Endothelial cell of umbilical vein (primary cell): ENCODE measurements around the gene LACTB. TPM values are rescaled to one million over a fixed set of nuclear protein-coding genes. Genes with fewer than 3 reads are reported as not detected.

Source experiments
- BruUV-seq: library from RNA; stranded (reverse); fragments of 400-500 nt; replicated peaks from 2 replicates; lab custom pipeline; 2021; lab: Mats Ljungman, UMichigan
- CTCF ChIA-PET: fragments of 300-600, 350-600 bp; sonication (Branson Sonifier 250); formaldehyde crosslinking; loops from one replicate; lab custom pipeline; 2021; ENCODE audit warnings: antibody characterized with exemption, inconsistent platforms; lab: Charles Lee
- POLR2A ChIA-PET: fragments of 300-600, 350-600 bp; sonication (Branson Sonifier 250); formaldehyde crosslinking; loops from one replicate; lab custom pipeline; 2021; ENCODE audit warnings: antibody characterized with exemption, inconsistent platforms; lab: Charles Lee
- DNase-seq: peaks from one replicate; pipeline ENCODE4 v3.0.0-alpha.2; 2011; ENCODE audit warnings: low read depth, low spot score
- FAIRE-seq: peaks from 2 replicates; lab custom pipeline; 2011; peaks lifted over from hg19 to GRCh38; lab: Jason Lieb, UNC
- H2AFZ ChIP-seq: 2 replicates; pipeline ENCODE4 v1.6.0; 2012; ENCODE audit warnings: low read depth, low read length, control low read depth, inconsistent platforms
- H3K27ac ChIP-seq: 2 replicates; pipeline ENCODE4 v1.5.1; 2011; ENCODE audit warnings: low read depth, mild to moderate bottlenecking, control low read depth, low read length, moderate library complexity; ENCODE audit not compliant: insufficient read depth
- H3K27me3 ChIP-seq, 2 experiments: 2 replicates each; pipeline versions ENCODE4 v1.6.0 to v1.6.1; 2011; ENCODE audit warnings: low read length in 2 of 2, mixed read lengths in 1 of 2; ENCODE audit not compliant: control insufficient read depth in 2 of 2, insufficient read depth in 2 of 2
- H3K36me3 ChIP-seq, 2 experiments: 2 replicates in 1 of 2; 3 replicates in 1 of 2; pipeline ENCODE4 v1.5.1; 2011; ENCODE audit warnings: low read length in 2 of 2, mild to moderate bottlenecking in 1 of 2, moderate library complexity in 1 of 2; ENCODE audit not compliant: control insufficient read depth in 2 of 2, insufficient read depth in 2 of 2; ENCODE audit errors: extremely low read depth in 1 of 2
- H3K4me1 ChIP-seq: 3 replicates; pipeline ENCODE4 v1.5.1; 2011; ENCODE audit warnings: mild to moderate bottlenecking, low read length; ENCODE audit not compliant: control insufficient read depth, insufficient read depth; ENCODE audit errors: extremely low read depth
- H3K4me2 ChIP-seq: 2 replicates; pipeline ENCODE4 v1.6.1; 2011; ENCODE audit warnings: low read length, control low read depth, mixed read lengths; ENCODE audit not compliant: insufficient read depth
- H3K4me3 ChIP-seq, 3 experiments: fragments of 200-600 bp in 1 of 3; sonication (generic), shearing (Covaris generic) in 1 of 3; replicated peaks in 1 of 3; 2 replicates each; pipeline ENCODE4 v1.5.1; 2011 to 2016; ENCODE audit warnings: control low read depth in 3 of 3, low read length in 3 of 3, mild to moderate bottlenecking in 2 of 3, inconsistent platforms in 1 of 3, low read depth in 1 of 3, moderate library complexity in 1 of 3; ENCODE audit not compliant: insufficient read depth in 1 of 3
- H3K79me2 ChIP-seq: 2 replicates; pipeline ENCODE4 v1.6.0; 2012; ENCODE audit warnings: low read length, inconsistent platforms; ENCODE audit not compliant: control insufficient read depth, insufficient read depth
- H3K9ac ChIP-seq: replicated peaks from 2 replicates; pipeline ENCODE3; 2011; ENCODE audit warnings: low read length, control low read depth; ENCODE audit not compliant: insufficient read depth; ENCODE audit errors: extremely low read depth
- H3K9me1 ChIP-seq: replicated peaks from 3 replicates; pipeline ENCODE4 v1.6.0; 2011; ENCODE audit warnings: mild to moderate bottlenecking, low read length; ENCODE audit not compliant: control insufficient read depth, insufficient read depth; ENCODE audit errors: extremely low read depth
- H3K9me3 ChIP-seq: replicated peaks from 2 replicates; pipeline ENCODE4 v1.5.1; 2012; ENCODE audit warnings: low read length, inconsistent platforms; ENCODE audit not compliant: control insufficient read depth, insufficient read depth
- H4K20me1 ChIP-seq: replicated peaks from 2 replicates; pipeline ENCODE3; 2011; ENCODE audit warnings: mild to moderate bottlenecking, low read length; ENCODE audit not compliant: control insufficient read depth, insufficient read depth; ENCODE audit errors: extremely low read depth
- JUN ChIP-seq: IDR thresholded peaks from 2 replicates; pipeline ENCODE4 v1.6.1; 2011; ENCODE audit warnings: borderline replicate concordance, low read depth; ENCODE audit not compliant: insufficient read length, insufficient read depth
- POLR2A ChIP-seq: IDR thresholded peaks from 2 replicates; pipeline ENCODE4 v1.6.1; 2012; ENCODE audit warnings: low read depth, mild to moderate bottlenecking, control low read depth, low read length
- POLR2AphosphoS5 ChIP-seq: IDR thresholded peaks from 2 replicates; pipeline ENCODE4 v1.6.1; 2012; ENCODE audit warnings: low read depth, mild to moderate bottlenecking, control low read depth, low read length, moderate library complexity; ENCODE audit not compliant: insufficient read depth
- dilution Hi-C: fragments of 300-500 bp; cut with MboI; formaldehyde crosslinking; loops from one replicate; pipeline ENCODE4 v1.15.0; 2019; ENCODE audit warnings: low sequenced_read_pairs; ENCODE audit not compliant: extremely low pct_ligation_motif_present
- intact Hi-C: fragments of 100-400 bp; cut with micrococcal nuclease; formaldehyde crosslinking; loops from one replicate; pipeline ENCODE4 v1.10.0; 2022
- polyA plus RNA-seq, 4 experiments: library from polyadenylated mRNA; depleted of rRNA in 3 of 4; stranded (reverse) in 3 of 4; unstranded in 1 of 4; fragments of >200 nt; gene quantifications; 2 replicates each; pipeline versions ENCODE4 v1.2.1 to v1.2.3, GENCODE V29; 2011 to 2012; ENCODE audit warnings: missing spikeins in 1 of 4
- total RNA-seq: library from RNA; stranded (reverse); gene quantifications from 2 replicates; pipeline ENCODE4 v1.2.3, GENCODE V29; 2021

Gene LACTB
- total and polyA plus RNA-seq, 2 donors (not counting 3 experiments of a cell fraction or from before 2014, with no cell fraction given) = 14.0 to 26.1 TPM

DNA sequence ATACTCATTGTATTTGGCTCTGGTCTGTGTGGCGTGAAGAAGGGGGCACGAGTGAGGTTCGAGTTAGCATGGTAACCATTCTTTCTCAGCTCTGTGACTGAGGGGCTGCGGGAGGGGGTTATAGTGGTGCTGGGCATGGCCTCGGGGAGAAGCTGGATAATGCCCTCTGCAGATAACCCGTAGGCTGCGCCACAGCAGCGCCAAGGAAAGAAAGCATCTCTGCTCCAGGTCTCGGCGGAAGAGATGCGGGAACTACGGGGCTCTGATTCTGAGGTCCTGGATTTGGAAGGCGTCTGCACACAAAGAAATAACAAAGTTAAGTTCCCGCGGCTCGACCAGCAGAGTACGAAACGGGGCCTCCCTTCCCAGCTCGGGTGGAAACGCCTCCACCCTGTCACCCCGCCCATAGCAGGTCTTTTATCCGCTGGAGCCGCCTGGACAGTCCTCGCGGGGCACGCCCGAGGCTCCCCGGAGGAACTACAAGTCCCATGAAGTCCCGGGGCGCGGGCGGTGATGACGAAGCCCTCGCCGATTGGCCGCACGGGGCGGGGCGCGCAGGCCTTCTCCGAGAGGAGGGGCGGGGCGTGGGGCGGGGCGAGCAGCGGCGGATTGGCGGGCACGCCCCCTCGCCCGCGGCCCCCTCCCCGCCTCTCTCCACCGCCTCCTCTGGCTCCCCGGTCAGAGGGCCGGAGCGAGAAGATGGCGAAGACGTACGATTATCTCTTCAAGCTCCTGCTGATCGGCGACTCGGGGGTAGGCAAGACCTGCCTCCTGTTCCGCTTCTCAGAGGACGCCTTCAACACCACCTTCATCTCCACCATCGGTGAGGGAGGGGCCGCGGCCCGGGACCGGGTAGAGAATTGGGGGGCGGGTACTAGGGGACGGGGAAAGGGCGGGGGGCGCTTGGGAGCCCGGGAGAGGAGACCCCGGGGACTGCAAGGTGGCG is 67.5 kb downstream of the LACTB start, which contains the start of gene RAB8B:
RAB8B (plus strand) TSS at position 681 of the 946 bp plus-strand sequence; CDS start at position 700, 19 bp downstream.
- FAIRE-seq (peak; percentile 81), DNase-seq (peak; percentile 94)
- BruUV-seq = TSS peak; percentile 30
- TF ChIP-seq POLR2A (peak; percentile 86), JUN (no peak), POLR2AphosphoS5 (peak; percentile 84)
- Histone ChIP-seq H3K9me3 (no peaks in the 10 kb centered on the region), H3K36me3 (no peaks in the 10 kb centered on the region), H3K4me2 (peak within 1 kb of the TSS; percentile 94), H3K27me3 (no peaks in the 10 kb centered on the region), H3K4me3 (peak within 1 kb of the TSS; percentile 62 to 88 (median 74)), H3K4me1 (peaks cover 30% of the 10 kb centered on the region), H3K9me1 (no peaks in the 10 kb centered on the region), H3K79me2 (peaks cover 47% of the 10 kb centered on the region), H2AFZ (peak within 1 kb of the TSS; percentile 99), H4K20me1 (peaks cover 2% of the 10 kb centered on the region), H3K9ac (peak within 1 kb of the TSS; percentile 75), H3K27ac (peak within 1 kb of the TSS; percentile 58)
- POLR2A ChIA-PET = interaction anchor here (0.6 to 1.3 kb wide), 3 partner anchors 11 to 89 kb away, joined by 3 to 10 read pairs (median 5); partner anchors contain the start of gene RPS27L
- dilution Hi-C loops (no loop called here), intact Hi-C loops (loop anchor here (1.0 to 2.0 kb wide), 7 partner anchors 32 to 140 kb away; partner anchors contain the start of genes APH1B, LACTB and RPS27L)
- CTCF ChIA-PET = interaction anchor here (0.7 to 1.2 kb wide), 4 partner anchors 23 to 40 kb away, joined by 4 read pairs; partner anchors contain the start of gene RPS27L
